Measurements from ENCODE around the gene HS2ST1.

GRCh38 chr1:86933562-86934377 is 19.3 kb downstream of the HS2ST1 start:
- TF ChIP-seq, protein P1, sequence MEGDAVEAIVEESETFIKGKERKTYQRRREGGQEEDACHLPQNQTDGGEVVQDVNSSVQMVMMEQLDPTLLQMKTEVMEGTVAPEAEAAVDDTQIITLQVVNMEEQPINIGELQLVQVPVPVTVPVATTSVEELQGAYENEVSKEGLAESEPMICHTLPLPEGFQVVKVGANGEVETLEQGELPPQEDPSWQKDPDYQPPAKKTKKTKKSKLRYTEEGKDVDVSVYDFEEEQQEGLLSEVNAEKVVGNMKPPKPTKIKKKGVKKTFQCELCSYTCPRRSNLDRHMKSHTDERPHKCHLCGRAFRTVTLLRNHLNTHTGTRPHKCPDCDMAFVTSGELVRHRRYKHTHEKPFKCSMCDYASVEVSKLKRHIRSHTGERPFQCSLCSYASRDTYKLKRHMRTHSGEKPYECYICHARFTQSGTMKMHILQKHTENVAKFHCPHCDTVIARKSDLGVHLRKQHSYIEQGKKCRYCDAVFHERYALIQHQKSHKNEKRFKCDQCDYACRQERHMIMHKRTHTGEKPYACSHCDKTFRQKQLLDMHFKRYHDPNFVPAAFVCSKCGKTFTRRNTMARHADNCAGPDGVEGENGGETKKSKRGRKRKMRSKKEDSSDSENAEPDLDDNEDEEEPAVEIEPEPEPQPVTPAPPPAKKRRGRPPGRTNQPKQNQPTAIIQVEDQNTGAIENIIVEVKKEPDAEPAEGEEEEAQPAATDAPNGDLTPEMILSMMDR (IDR thresholded peaks at IDR 0.05) = no peak
- TF ChIP-seq POLR2A (IDR thresholded peaks at IDR 0.05) = no peak

All from body of pancreas (tissue), 4 donors.